Activated T-cell treated with anti-CD3 and anti-CD28 coated beads, Interleukin-2, amount 50 U/mL, for 48 hours (primary cell): Measurements from ENCODE around the gene MRPL17.
"Not testable (repeated sequence)": the region's sequence is repeated elsewhere in the genome, so short reads cannot be mapped to it uniquely, and the experiment has no call there.

Experiments
- DNase-seq, 2 experiments: peaks; one replicate each; pipeline ENCODE4 v3.0.0-alpha.2; 2020

The MRPL17 gene

DNA sequence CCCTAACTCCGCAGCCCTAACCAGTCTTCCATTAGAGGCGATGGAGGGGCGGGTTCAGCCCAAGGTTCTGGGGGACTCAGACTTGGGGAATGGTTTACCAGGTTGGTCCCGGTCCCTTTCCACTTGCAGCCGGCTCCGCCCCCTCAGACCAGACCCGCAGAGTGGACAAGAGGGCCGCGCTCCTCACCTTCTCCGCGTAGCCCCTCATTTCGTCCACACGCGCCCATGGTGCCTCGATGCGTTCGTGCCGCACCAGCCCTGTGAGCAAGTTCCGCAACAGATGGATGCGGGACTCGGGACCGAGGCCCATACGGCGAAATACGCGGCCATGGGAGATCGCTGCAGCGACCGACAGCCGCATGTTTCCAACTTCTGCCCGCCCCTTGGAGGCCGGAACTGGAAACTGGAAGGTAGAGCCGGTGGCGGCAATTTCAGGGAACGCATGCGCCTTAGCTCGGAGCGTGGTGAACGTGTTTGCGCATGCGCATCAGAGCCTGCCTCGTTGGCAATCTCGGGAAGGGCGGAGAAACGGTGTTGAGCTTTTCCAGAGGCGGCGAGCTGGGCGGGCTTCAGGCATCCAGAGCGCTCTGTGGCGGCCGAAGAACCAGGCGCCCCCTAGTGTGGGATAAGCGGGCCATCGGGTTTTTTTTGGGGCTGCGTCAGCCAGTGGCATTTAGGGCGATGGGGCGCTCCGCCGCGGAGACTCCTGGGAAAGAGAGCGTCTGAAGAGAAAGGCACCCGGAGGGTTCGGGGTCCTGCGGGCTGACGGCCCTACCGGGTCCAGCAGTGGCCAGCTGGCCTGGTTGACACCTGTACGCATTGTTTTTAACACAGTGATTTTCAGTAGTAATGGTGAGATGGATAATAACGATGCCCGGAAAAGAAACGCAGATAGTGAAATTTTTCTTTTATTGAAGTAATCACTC lies at the start of gene MRPL17:
TSS of gene MRPL17 (minus strand) at position 405 of the 926 bp plus-strand sequence. CDS start at position 361, 44 bp downstream.
- DNase-seq: peak; percentile 99

GRCh38 chr11:6727971-6728760 lies 45.0 kb upstream of the MRPL17 start:
- DNase-seq: no peak

GRCh38 chr11:6725386-6725896 lies 42.3 kb upstream of the MRPL17 start:
- DNase-seq: no peak

DNA sequence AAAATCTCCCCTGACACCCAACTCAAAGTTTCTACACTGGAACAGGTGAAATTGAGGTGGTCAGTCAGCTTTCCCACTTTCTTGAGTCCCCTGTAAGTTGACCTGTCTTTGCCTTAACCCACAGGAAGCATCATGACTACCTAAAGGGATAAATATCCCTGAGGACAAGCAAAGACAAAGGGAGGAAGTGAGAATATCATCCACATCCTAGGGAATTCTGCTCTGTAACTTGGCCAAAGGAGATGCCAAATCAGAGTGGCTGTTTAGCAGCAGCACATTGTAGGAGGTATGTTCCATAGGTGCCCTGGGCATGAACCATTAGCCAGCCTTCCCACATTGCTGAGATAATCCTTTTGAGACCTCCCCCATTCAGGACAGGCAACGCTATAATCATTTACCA lies 40.9 kb upstream of the MRPL17 start:
- no peak for DNase-seq

DNA sequence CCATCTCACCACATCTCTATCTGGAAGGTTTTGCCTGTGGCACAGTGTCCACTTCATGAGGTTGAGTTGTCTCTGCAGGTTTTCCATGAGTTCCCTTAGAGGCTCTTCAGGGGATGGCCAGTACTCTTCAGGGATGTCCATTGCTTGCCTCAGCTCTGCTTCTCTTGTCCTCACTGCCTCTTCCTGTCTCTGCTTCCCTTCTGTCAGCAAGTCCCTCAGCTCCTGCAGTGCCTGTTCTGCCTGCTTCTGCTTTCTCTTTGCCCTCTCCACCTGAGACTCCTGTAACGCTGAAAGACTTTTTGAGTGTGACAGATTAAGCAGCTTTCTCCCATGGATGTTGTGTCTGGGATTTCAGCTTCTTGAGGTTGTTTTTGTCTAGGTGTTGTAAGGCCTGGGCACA lies 38.2 kb upstream of the MRPL17 start:
- DNase-seq: no peak

GRCh38 chr11:6719576-6719975 lies 36.4 kb upstream of the MRPL17 start:
- DNase-seq: no peak

- DNase-seq: no peak
These were observed 34.3 kb upstream of the MRPL17 start for GRCh38 chr11:6717426-6717825.

GRCh38 chr11:6711552-6711951 lies 28.4 kb upstream of the MRPL17 start:
- peak; percentile 66 to 70 for DNase-seq

GRCh38 chr11:6708876-6709275 lies 25.7 kb upstream of the MRPL17 start:
- DNase-seq: no peak

DNA sequence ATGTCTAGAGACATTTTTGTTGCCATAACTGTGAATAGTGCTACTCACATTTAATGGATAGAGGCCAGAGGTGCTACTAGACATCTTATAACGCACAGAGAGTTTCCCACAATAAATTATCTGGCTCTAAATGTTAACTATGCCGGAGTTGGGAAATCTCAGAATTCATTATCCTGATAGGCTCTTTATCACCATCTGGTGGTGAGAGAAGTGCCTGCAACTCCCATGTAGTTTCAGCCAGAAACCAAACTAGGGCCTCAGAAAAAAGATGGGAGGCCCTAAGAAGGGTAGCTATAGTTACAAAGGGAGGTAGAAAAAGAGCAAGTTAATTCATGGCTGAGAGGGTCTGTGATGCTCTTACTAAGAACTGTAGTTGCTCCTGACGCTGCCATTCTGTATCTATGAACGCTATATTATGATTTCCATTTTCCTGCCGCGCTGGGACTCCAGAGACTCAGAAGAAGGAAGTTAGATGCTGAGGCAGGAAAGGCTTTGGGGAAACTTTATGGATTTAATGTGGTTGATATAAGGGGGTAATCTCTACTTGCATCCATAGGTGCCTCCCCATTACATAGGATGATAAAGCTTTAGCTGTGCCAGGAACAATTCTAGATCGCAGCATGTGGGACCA lies 22.9 kb upstream of the MRPL17 start:
- DNase-seq: peak; percentile 44 to 49

- peak in 1 of 2 experiments; percentile 44 for DNase-seq
These were observed 20.3 kb upstream of the MRPL17 start for GRCh38 chr11:6703247-6704063.

GRCh38 chr11:6701955-6702354 lies 18.8 kb upstream of the MRPL17 start:
- not testable (repeated sequence) for DNase-seq

GRCh38 chr11:6695377-6695776 lies 12.2 kb upstream of the MRPL17 start:
- no peak for DNase-seq

DNA sequence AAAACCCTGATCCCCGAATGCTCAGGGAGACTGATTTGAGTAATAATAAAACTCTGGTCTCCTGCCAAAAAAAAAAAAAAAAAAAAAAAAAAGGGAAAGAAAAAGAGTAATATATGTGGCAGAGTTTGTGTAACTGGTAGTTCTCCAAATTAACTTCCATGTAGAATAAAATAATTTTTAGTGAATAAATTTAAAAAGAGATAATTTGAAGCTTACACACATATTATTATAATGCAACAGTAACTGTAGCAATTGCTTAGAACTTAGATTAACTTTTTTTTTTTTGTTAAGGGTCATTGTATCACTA lies 11.0 kb upstream of the MRPL17 start:
- DNase-seq: no peak

- peak; percentile 64 to 67 for DNase-seq
These were observed 10.4 kb upstream of the MRPL17 start for GRCh38 chr11:6693342-6694228.

DNA sequence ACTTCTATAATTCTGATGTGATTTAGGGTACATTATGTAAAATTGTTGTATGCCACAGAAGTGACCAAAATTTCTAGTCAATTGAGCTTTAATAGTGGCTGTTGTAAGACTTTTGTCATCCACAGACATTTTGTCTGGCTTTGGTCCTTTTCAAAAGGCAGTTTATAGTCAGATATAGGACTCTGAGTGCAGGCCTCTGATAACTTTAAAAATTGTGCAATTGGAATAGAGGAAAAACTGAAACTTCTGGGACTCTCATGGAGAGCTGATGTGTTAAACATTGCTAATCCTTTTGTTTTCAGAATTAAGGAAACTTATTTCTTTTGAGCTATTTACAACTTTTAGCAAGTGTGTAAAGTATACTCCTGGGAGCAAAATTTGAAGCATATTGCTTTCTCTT lies 9.0 kb upstream of the MRPL17 start:
- DNase-seq: no peak

DNA sequence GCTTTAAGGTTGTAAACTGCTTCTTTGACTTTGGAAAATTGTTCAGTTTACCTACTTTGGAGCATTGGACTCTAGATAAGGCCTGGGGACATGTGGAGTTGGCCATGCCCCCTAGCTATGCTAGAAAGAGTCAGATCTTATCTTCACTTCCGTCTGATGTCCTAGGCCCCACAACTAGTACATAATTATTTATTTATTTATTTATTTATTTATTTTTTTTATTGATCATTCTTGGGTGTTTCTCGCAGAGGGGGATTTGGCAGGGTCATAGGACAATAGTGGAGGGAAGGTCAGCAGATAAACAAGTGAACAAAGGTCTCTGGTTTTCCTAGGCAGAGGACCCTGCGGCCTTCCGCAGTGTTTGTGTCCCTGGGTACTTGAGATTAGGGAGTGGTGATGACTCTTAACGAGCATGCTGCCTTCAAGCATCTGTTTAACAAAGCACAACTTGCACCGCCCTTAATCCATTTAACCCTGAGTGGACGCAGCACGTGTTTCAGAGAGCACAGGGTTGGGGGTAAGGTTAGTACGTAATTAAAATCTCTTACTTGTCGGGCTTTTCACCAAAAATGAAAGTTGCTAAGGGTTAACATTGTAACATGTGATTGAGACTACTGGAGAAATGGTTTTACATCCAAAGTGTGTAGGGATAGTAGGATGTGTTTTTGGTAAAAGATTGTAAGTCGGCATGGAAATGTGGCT lies 7.4 kb upstream of the MRPL17 start:
- not testable (repeated sequence) for DNase-seq

DNA sequence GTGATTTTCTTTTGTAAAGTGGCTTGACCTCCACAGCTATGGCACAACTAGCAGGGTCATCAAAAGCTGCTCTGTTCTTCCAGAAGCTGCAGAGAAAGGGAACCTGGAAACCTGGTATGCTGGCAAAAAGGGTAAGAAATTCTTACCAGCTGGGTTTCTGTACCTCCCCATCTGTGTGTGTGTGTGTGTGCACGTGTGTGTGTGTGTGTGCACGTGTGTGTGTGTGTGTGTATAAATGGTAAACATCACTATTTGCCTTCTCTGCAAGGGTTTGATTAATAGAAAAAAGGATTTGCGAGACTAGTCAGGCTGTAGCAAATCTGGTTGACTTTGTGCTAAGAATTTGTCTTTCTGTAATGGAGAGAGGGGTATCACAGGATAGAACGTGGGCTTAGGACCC lies 4.7 kb upstream of the MRPL17 start:
- no peak for DNase-seq

- DNase-seq: no peak
These were observed 2.9 kb upstream of the MRPL17 start for GRCh38 chr11:6686006-6686405.

DNA sequence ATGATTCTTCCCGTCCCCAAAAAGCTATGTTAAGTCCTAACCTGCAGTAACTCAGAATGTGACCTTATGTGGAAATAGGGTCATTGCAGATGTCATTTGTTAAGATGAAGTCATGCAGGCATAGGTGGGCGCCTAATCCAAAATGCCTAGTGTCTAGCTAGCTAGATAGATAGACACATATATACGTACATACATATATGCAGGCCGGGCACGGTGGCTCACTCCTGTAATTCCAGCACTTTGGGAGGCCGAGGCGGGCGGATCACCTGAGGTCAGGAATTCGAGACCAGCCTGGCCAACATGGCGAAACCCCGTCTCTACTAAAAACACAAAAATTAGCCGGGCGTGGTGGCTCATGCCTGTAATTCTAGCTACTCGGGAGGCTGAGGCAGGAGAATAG lies 928 bp upstream of the MRPL17 start:
- DNase-seq: not testable (repeated sequence)

DNA sequence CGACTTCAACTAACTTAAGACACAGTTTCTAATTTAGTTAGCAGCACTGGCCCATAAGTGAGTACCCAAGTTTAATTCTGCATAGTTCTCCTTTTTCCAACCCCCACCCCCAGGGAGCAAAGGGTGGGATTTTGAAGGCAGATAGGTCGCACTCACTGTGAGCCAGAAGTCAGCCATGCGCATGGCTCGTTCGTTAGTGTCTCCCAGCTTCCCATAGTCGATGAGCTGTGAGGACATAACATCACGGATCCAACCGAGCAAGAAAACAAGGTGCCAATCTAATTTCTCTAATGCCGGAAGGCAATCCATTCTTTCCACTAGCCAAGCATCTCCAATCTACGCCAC lies 577 bp downstream of the MRPL17 start:
- no peak for DNase-seq
